Measurements from ENCODE around the gene LEFTY1.

GRCh38 chr1:225870911-225871310, 18.0 kb downstream of the LEFTY1 start:
- TF ChIP-seq TCF12 (IDR thresholded peaks at IDR 0.05; ENCODE audit: low read depth), result no peak
- TF ChIP-seq RAD21 (IDR thresholded peaks at IDR 0.05; ENCODE audit: low read depth), result no peak

Measured in Ishikawa (cell line).